Uterus (tissue), 2 donors: Measurements from ENCODE around the gene PTGIS.
A peak's percentile ranks its signal among the peaks of the same experiment; 100 is the strongest.

Experiments used
- CTCF ChIP-seq, 4 experiments: fragments of 200-600 bp in 2 of 4; fragments of 450-650 bp in 2 of 4; sonication (generic) in 2 of 4; IDR thresholded peaks; one replicate each; pipeline ENCODE4 v1.5.1; 2016 to 2019; ENCODE audit warnings: antibody characterized with exemption in 4 of 4, mild to moderate bottlenecking in 2 of 4, moderate library complexity in 1 of 4
- POLR2A ChIP-seq, 2 donors: fragments of 450-650 bp; IDR thresholded peaks; one replicate each; pipeline ENCODE4 v1.6.1; 2016; ENCODE audit warnings: antibody characterized with exemption in 2 of 2, mild to moderate bottlenecking in 1 of 2, moderate library complexity in 1 of 2

- TF ChIP-seq CTCF (IDR thresholded peaks at IDR 0.05) (peak in 1 of 4 experiments; percentile 4), POLR2A (IDR thresholded peaks at IDR 0.05) (no peak)
Observed at GRCh38 chr20:49545572-49545971, 22.4 kb downstream of the PTGIS start.
